HepG2 (cell line): ENCODE results near the gene TCF20. TPM values are rescaled to one million over a fixed set of nuclear protein-coding genes. Genes with fewer than 3 reads are reported as not detected.

ENCODE experiments used
- ATAC-seq: fragments of 200-7000 bp; cut with Tn5 transposase; 3 replicates; pipeline ENCODE4 v1.9.1; 2020; ENCODE audit warnings: mild to moderate bottlenecking, moderate library complexity
- BruUV-seq: library from RNA; stranded (reverse); fragments of 400-500 nt; replicated peaks from 2 replicates; lab custom pipeline; 2021; lab: Mats Ljungman, UMichigan
- CTCF ChIA-PET: fragments of 300-600 bp; formaldehyde crosslinking; extraction: SDS; loops from one replicate; lab custom pipeline; 2021; ENCODE audit warnings: low total read pairs, inconsistent platforms, low intra/inter-chr PET ratio; lab: Yijun Ruan, JAX
- POLR2A ChIA-PET: fragments of 350-600 bp; sonication (Branson Sonifier 250); formaldehyde crosslinking; loops from one replicate; lab custom pipeline; 2020; ENCODE audit warnings: antibody characterized with exemption, inconsistent platforms; lab: Yijun Ruan, JAX
- DNase-seq: peaks from one replicate; pipeline ENCODE4 v3.0.0-alpha.2; 2015; ENCODE audit warnings: low spot score
- FAIRE-seq: peaks from 3 replicates; lab custom pipeline; 2011; peaks lifted over from hg19 to GRCh38; lab: Jason Lieb, UNC
- H2AFZ ChIP-seq: one replicate; pipeline ENCODE4 v1.6.1; 2011; ENCODE audit warnings: low read length, inconsistent platforms
- H3K27ac ChIP-seq: fragments of 300-600 bp; 3 replicates; pipeline ENCODE4 v1.8.0; 2011; ENCODE audit warnings: mixed run types, mild to moderate bottlenecking, mixed read lengths, low read length, inconsistent platforms; ENCODE audit not compliant: insufficient read depth; ENCODE audit errors: extremely low read length
- H3K27me3 ChIP-seq, 2 experiments: fragments of 200-600 bp in 1 of 2; 2 replicates in 1 of 2; 3 replicates in 1 of 2; pipeline versions ENCODE4 v1.6.0 to v1.8.0; 2011; ENCODE audit warnings: low read length in 2 of 2, mild to moderate bottlenecking in 2 of 2, moderate library complexity in 2 of 2, inconsistent platforms in 1 of 2; ENCODE audit not compliant: insufficient read depth in 2 of 2, control insufficient read depth in 1 of 2
- H3K36me3 ChIP-seq, 2 experiments: fragments of 200-600 bp in 1 of 2; replicated peaks in 1 of 2; 2 replicates in 1 of 2; 3 replicates in 1 of 2; pipeline versions ENCODE4 v1.5.1 to v1.8.0; 2011; ENCODE audit warnings: low read length in 2 of 2, inconsistent platforms in 1 of 2; ENCODE audit not compliant: insufficient read depth in 2 of 2, control insufficient read depth in 1 of 2
- H3K4me1 ChIP-seq: 2 replicates; pipeline ENCODE4 v1.5.1; 2012; ENCODE audit warnings: low read length, inconsistent platforms; ENCODE audit not compliant: insufficient read depth
- H3K4me2 ChIP-seq: 2 replicates; pipeline ENCODE4 v1.6.0; 2011; ENCODE audit warnings: low read depth, low read length, inconsistent platforms
- H3K4me3 ChIP-seq, 3 experiments: fragments of 200-600 bp in 1 of 3; sonication (generic), shearing (Covaris generic) in 1 of 3; replicated peaks in 1 of 3; 2 replicates each; pipeline ENCODE4 v1.5.1; 2011 to 2016; ENCODE audit warnings: low read length in 3 of 3, inconsistent platforms in 2 of 3, low read depth in 2 of 3, mild to moderate bottlenecking in 2 of 3, control low read depth in 1 of 3, mixed read lengths in 1 of 3; ENCODE audit not compliant: insufficient read depth in 1 of 3
- H3K79me2 ChIP-seq: one replicate; pipeline ENCODE4 v1.6.1; 2011; ENCODE audit warnings: low read length, inconsistent platforms; ENCODE audit not compliant: insufficient read depth
- H3K9ac ChIP-seq: 2 replicates; pipeline ENCODE4 v1.6.0; 2011; ENCODE audit warnings: mild to moderate bottlenecking, low read depth, low read length, inconsistent platforms; ENCODE audit not compliant: insufficient read depth
- H3K9me3 ChIP-seq: 2 replicates; pipeline ENCODE4 v1.5.1; 2012; ENCODE audit warnings: mild to moderate bottlenecking, low read length
- H4K20me1 ChIP-seq: 2 replicates; pipeline ENCODE4 v1.6.0; 2011; ENCODE audit warnings: inconsistent platforms, mild to moderate bottlenecking, low read length, moderate library complexity; ENCODE audit not compliant: insufficient read depth
- CREB1 ChIP-seq, 2 experiments: fragments of 450-650 bp in 1 of 2; IDR thresholded peaks; 2 replicates each; pipeline ENCODE4 v1.6.1; 2016 to 2017; ENCODE audit warnings: control low read depth in 1 of 2, mild to moderate bottlenecking in 1 of 2, missing compliant biosample characterization in 1 of 2, missing genetic modification characterization in 1 of 2
- NFKB2 ChIP-seq: sonication (generic); formaldehyde crosslinking; IDR thresholded peaks from 2 replicates; pipeline ENCODE4 v1.4.0; 2020; ENCODE audit warnings: missing genetic modification reagents, borderline replicate concordance
- RARA ChIP-seq: IDR thresholded peaks from 2 replicates; pipeline ENCODE4 v1.6.1; 2016; ENCODE audit warnings: missing genetic modification reagents, missing compliant biosample characterization
- ZBTB4 ChIP-seq: sonication (generic); formaldehyde crosslinking; IDR thresholded peaks from 2 replicates; pipeline ENCODE4 v1.4.0; 2020; ENCODE audit warnings: missing genetic modification reagents, mild to moderate bottlenecking, borderline replicate concordance
- ZNF674 ChIP-seq: sonication (generic); formaldehyde crosslinking; IDR thresholded peaks from 2 replicates; pipeline ENCODE4 v1.5.0; 2020; ENCODE audit warnings: low read depth, mild to moderate bottlenecking, missing genetic modification reagents
- WGBS: methylation state at CpG from one replicate; pipeline ENCODE4 v1.1.6; 2017; ENCODE audit warnings: low lambda C conversion rate; 5-methylcytosine and 5-hydroxymethylcytosine counted together
- in situ Hi-C: cut with HindIII; loops from 2 replicates; pipeline ENCODE4 v1.10.0; 2017; ENCODE audit warnings: low pct_unique_long_range_greater_than_20kb; ENCODE audit not compliant: extremely low pct_ligation_motif_present
- intact Hi-C: fragments of 100-400 bp; cut with micrococcal nuclease; formaldehyde crosslinking; loops from one replicate; pipeline ENCODE4 v1.10.0; 2022; ENCODE audit not compliant: unreplicated experiment
- polyA plus RNA-seq, 8 experiments: library from polyadenylated mRNA; depleted of rRNA in 3 of 8; stranded (reverse) in 7 of 8; unstranded in 1 of 8; fragments of >200 nt; fragmentation: Illumina TruSeq in 4 of 8; extraction: Trizol in 4 of 8; gene quantifications; 2 replicates each; pipeline versions ENCODE4 v1.2.1 to v1.2.3, GENCODE V29; 2011 to 2016; ENCODE audit warnings: low read depth in 4 of 8, missing spikeins in 1 of 8, mixed read lengths in 1 of 8; ENCODE audit not compliant: insufficient read depth in 1 of 8
- total RNA-seq, 5 experiments: library from RNA; depleted of rRNA; stranded (reverse); fragments of >200 nt; fragmentation: Illumina TruSeq; extraction: Trizol; gene quantifications; 2 replicates each; pipeline ENCODE4 v1.2.3, GENCODE V29; 2016; ENCODE audit warnings: low read depth in 1 of 5

Gene TCF20
- total and polyA plus RNA-seq, 2 of the 13 experiments (the other 11 are each of a cell fraction or from before 2014, with no cell fraction given), result 12.8 to 23.7 TPM

GRCh38 chr22:42225841-42226240, 44.6 kb downstream of the TCF20 start:
- peaks cover 45% of the 10 kb centered on the region for H4K20me1 ChIP-seq
- H3K79me2 ChIP-seq, result peaks cover 74% of the 10 kb centered on the region
- no peak overlapping the region for H3K9ac ChIP-seq
- in situ Hi-C loops (no loop called here), intact Hi-C loops (no loop called here)
- ATAC-seq (no peak), FAIRE-seq (no peak), DNase-seq (no peak)
- no peak for TF ChIP-seq NFKB2 (CRISPR knock-in tag)
- TF ChIP-seq ZNF674 (CRISPR knock-in tag), result no peak
- ChIA-PET CTCF (no interaction called here), POLR2A (no interaction called here)
- H3K36me3 ChIP-seq, result no peaks in the 10 kb centered on the region
- H3K9me3 ChIP-seq, result no peaks in the 10 kb centered on the region
- H3K27me3 ChIP-seq, result no peaks in the 10 kb centered on the region
- no peak overlapping the region for H3K4me2 ChIP-seq
- no peak overlapping the region for H3K27ac ChIP-seq
- no TSS peak for BruUV-seq
- no peak overlapping the region for H3K4me3 ChIP-seq
- H2AFZ ChIP-seq, result no peak overlapping the region
- peaks cover 18% of the 10 kb centered on the region for H3K4me1 ChIP-seq
- 60% methylated on average over 1 of the region's 1 CpG for WGBS

- no peak overlapping the region for H2AFZ ChIP-seq
- no peak overlapping the region for H3K4me2 ChIP-seq
Measured at GRCh38 chr22:42222140-42222539, 48.3 kb downstream of the TCF20 start.

More at GRCh38 chr22:42222140-42222539, 48.3 kb downstream of the TCF20 start:
- Histone ChIP-seq H3K36me3 (no peaks in the 10 kb centered on the region), H3K4me3 (no peak overlapping the region), H3K9ac (no peak overlapping the region), H4K20me1 (peaks cover 59% of the 10 kb centered on the region), H3K27me3 (no peaks in the 10 kb centered on the region), H3K27ac (no peak overlapping the region), H3K79me2 (peaks cover 69% of the 10 kb centered on the region), H3K4me1 (peaks cover 28% of the 10 kb centered on the region), H3K9me3 (no peaks in the 10 kb centered on the region)
- intact Hi-C loops, result no loop called here
- BruUV-seq, result no TSS peak
- 92% methylated on average over 1 of the region's 1 CpG for WGBS
- ATAC-seq (no peak), FAIRE-seq (no peak), DNase-seq (peak; percentile 5)
- POLR2A ChIA-PET, result no interaction called here
- TF ChIP-seq ZBTB4 (CRISPR knock-in tag) (no peak), CREB1 (IDR thresholded peaks at IDR 0.05) (peak; percentile 27; the same call in 1 of the 2 replicates), CREB1 (CRISPR knock-in tag; IDR thresholded peaks at IDR 0.05) (no peak), RARA (CRISPR knock-in tag) (peak; percentile 64)
- in situ Hi-C loops, result no loop called here
- CTCF ChIA-PET, result no interaction called here

Other genes with a start within 250 kb of the TCF20 start
- 9.1 and 15.1 TPM in 2 replicates for gene NAGA, start 199.8 kb downstream of the TCF20 start, total RNA-seq (2016; rRNA removed; fragmentation: Illumina TruSeq; extraction: Trizol)
- 23.4 and 25.7 TPM in 2 replicates for gene NAGA, start 199.8 kb downstream of the TCF20 start, polyA plus RNA-seq (2011; rRNA removed)
- gene PHETA2, start 196.4 kb downstream of the TCF20 start, total RNA-seq (2016; rRNA removed; fragmentation: Illumina TruSeq; extraction: Trizol), result 0.07 TPM in 1 of 2 replicates, not detected in the other
- gene PHETA2, start 196.4 kb downstream of the TCF20 start, polyA plus RNA-seq (2011; rRNA removed), result not detected in 2 replicates
- 8.3 and 13.3 TPM in 2 replicates for gene SMDT1, start 191.0 kb downstream of the TCF20 start, total RNA-seq (2016; rRNA removed; fragmentation: Illumina TruSeq; extraction: Trizol)
- gene SMDT1, start 191.0 kb downstream of the TCF20 start, polyA plus RNA-seq (2011; rRNA removed), result 26.6 and 32.8 TPM in 2 replicates
- 87.8 and 107 TPM in 2 replicates for gene NDUFA6, start 179.9 kb downstream of the TCF20 start, total RNA-seq (2016; rRNA removed; fragmentation: Illumina TruSeq; extraction: Trizol)
- 64.4 and 68.5 TPM in 2 replicates for gene NDUFA6, start 179.9 kb downstream of the TCF20 start, polyA plus RNA-seq (2011; rRNA removed)
- 0.18 and 1.0 TPM in 2 replicates for gene CYP2D6, start 139.8 kb downstream of the TCF20 start, total RNA-seq (2016; rRNA removed; fragmentation: Illumina TruSeq; extraction: Trizol)
- gene CYP2D6, start 139.8 kb downstream of the TCF20 start, polyA plus RNA-seq (2011; rRNA removed), result 3.7 and 4.4 TPM in 2 replicates
- not detected in 2 replicates for gene NFAM1, start 161.8 kb upstream of the TCF20 start, total RNA-seq (2016; rRNA removed; fragmentation: Illumina TruSeq; extraction: Trizol)
- 0.03 and 0.10 TPM in 2 replicates for gene NFAM1, start 161.8 kb upstream of the TCF20 start, polyA plus RNA-seq (2011; rRNA removed)
- gene RRP7A, start 249.1 kb upstream of the TCF20 start, total RNA-seq (2016; rRNA removed; fragmentation: Illumina TruSeq; extraction: Trizol), result 41.6 and 48.6 TPM in 2 replicates
- gene RRP7A, start 249.1 kb upstream of the TCF20 start, polyA plus RNA-seq (2011; rRNA removed), result 13.8 and 15.3 TPM in 2 replicates